Hippocampal formation (tissue), 2 donors: ENCODE measurements around the gene C15orf40.
"Not testable (repeated sequence)": the region's sequence is repeated elsewhere in the genome, so short reads cannot be mapped to it uniquely, and the experiment has no call there.

ENCODE experiments used
- DNase-seq, 2 donors: peaks; one replicate each; lab custom pipeline; 2025; lab: John Stamatoyannopoulos, UW

Gene C15orf40

GRCh38 chr15:83011271-83012075, at the start of gene C15orf40:
Gene C15orf40 (minus strand): TSS chr15:83011639. CDS start chr15:83011607, 32 bp downstream.
- DNase-seq = peak; percentile 79 to 86

GRCh38 chr15:83057696-83058376, 46.4 kb upstream of the C15orf40 start:
- DNase-seq = peak in 1 of 2 donors; percentile 9

DNA sequence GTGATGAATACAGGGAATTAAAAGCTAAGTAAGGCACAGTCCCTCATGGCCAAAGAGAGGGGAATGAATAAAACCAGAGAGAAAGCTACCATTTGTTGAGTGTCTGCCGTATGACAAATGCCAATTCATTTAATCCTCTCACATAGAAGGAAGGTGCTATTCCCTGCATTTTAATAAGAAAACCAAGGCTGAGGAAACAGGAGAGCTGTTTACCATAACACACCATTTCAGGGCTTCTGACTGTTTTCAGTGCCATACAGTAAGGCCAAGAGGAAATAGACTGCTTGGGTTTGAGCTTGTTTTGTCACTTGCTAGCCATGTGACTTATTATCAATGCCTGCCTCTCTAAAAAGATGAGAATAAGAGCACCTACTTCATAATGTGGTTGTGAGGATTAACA, 45.6 kb upstream of the C15orf40 start:
- no peak for DNase-seq

GRCh38 chr15:83053151-83053550, 41.7 kb upstream of the C15orf40 start:
- no peak for DNase-seq

- no peak for DNase-seq
Observed at GRCh38 chr15:83046558-83047127, 35.2 kb upstream of the C15orf40 start.

GRCh38 chr15:83044156-83044555, 32.7 kb upstream of the C15orf40 start:
- no peak for DNase-seq

GRCh38 chr15:83039206-83039605, 27.8 kb upstream of the C15orf40 start:
- no peak for DNase-seq

GRCh38 chr15:83036253-83036652, 24.8 kb upstream of the C15orf40 start:
- DNase-seq = no peak

GRCh38 chr15:83031234-83031633, 19.8 kb upstream of the C15orf40 start:
- not testable (repeated sequence) for DNase-seq

GRCh38 chr15:83030021-83030420, 18.6 kb upstream of the C15orf40 start:
- no peak for DNase-seq

GRCh38 chr15:83018436-83018835, 7.0 kb upstream of the C15orf40 start:
- peak in 1 of 2 donors; percentile 36 for DNase-seq

- DNase-seq = no peak
Observed at GRCh38 chr15:83016906-83017305, 5.5 kb upstream of the C15orf40 start.

- DNase-seq = no peak
Observed at GRCh38 chr15:83015361-83015760, 3.9 kb upstream of the C15orf40 start.

- DNase-seq = no peak
Observed at GRCh38 chr15:83014205-83014653, 2.8 kb upstream of the C15orf40 start.

- DNase-seq = no peak
Observed at GRCh38 chr15:83012636-83013035, 1.2 kb upstream of the C15orf40 start.

DNA sequence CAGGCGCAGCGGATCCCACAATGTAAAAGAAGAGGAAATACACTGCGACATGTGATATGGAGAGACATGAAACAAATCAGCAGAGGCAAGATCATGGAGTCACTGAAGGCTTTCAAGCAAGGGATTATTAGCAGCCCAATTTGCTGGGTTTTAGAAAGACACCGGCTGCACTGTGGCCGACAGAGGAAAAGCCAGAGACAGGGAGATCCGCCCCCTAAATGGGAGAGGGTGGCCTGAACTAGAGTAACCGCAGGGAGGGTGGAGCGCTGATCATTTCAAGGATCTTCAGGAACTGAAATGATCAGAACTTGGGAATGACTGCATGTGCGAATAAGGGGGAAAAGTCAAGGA, 612 bp upstream of the C15orf40 start:
- DNase-seq = no peak

- peak; percentile 55 to 60 for DNase-seq
Observed at GRCh38 chr15:83010709-83011270, 649 bp downstream of the C15orf40 start.

DNA sequence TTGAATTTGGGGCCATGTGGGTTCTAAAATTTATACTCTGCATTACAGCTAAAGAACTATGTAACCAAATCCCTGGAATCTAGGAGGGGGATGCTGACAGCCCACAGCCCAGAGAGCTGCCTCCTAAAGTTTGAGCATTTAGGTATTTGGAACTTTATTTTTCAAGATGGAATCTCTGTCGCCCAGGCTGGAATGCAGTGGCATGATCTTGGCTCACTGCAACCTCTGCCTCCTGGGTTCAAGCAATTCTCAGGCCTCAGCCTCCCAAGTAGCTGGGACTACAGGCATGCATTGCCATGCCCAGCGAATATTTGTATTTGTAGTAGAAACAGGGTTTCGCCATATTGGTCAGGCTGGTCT, 10.8 kb downstream of the C15orf40 start:
- not testable (repeated sequence) for DNase-seq

GRCh38 chr15:82999905-83000671, 11.4 kb downstream of the C15orf40 start:
- peak; percentile 9 to 59 for DNase-seq

GRCh38 chr15:82999426-82999825, 12.0 kb downstream of the C15orf40 start:
- DNase-seq = no peak

- no peak for DNase-seq
Observed at GRCh38 chr15:82995938-82996337, 15.5 kb downstream of the C15orf40 start.

DNA sequence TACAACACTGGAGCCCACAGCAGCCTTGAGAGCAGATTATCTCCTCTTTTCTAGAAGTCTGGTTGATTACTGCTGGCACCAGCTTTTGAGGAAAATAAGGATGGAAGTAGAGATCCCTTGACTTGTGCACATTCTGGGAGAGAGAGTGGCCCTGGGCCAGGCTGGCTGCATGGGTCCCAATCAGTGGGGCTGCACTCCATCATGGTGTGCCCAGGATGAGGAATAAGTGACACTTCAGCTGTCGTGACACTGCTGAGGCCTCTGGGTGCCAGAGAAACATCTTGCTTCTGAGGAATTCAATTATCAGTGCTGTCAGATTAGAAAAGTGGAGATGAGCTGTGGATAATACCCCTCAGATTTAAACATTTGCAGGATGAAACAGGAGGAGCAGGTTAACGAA, 16.4 kb downstream of the C15orf40 start:
- DNase-seq = no peak
